ENCODE measurements around the gene DNM3.

The DNM3 gene

GRCh38 chr1:171817511-171818265, 23.6 kb upstream of the DNM3 start:
- peak; percentile 23 to 34 for DNase-seq (ENCODE audit: low read depth in 2 of 2)

GRCh38 chr1:171819946-171820345, 21.4 kb upstream of the DNM3 start:
- no peak for DNase-seq (ENCODE audit: low read depth in 2 of 2)

GRCh38 chr1:171826973-171827372, 14.3 kb upstream of the DNM3 start:
- DNase-seq (ENCODE audit: low read depth in 2 of 2) = no peak

- no peak for DNase-seq (ENCODE audit: low read depth in 2 of 2)
Measured at GRCh38 chr1:171828794-171829193, 12.5 kb upstream of the DNM3 start.

- no peak for DNase-seq (ENCODE audit: low read depth in 2 of 2)
Measured at GRCh38 chr1:171833091-171833825, 8.0 kb upstream of the DNM3 start.

GRCh38 chr1:171834821-171835220, 6.5 kb upstream of the DNM3 start:
- no peak for DNase-seq (ENCODE audit: low read depth in 2 of 2)

- DNase-seq (ENCODE audit: low read depth in 2 of 2) = no peak
Measured at GRCh38 chr1:171835891-171836290, 5.4 kb upstream of the DNM3 start.

GRCh38 chr1:171841931-171842761, 848 bp downstream of the DNM3 start:
- DNase-seq (ENCODE audit: low read depth in 2 of 2) = no peak

GRCh38 chr1:171844381-171844780, 3.1 kb downstream of the DNM3 start:
- no peak for DNase-seq (ENCODE audit: low read depth in 2 of 2)

GRCh38 chr1:171845998-171846397, 4.7 kb downstream of the DNM3 start:
- no peak for DNase-seq (ENCODE audit: low read depth in 2 of 2)

GRCh38 chr1:171849245-171849898, 8.1 kb downstream of the DNM3 start:
- no peak for DNase-seq (ENCODE audit: low read depth in 2 of 2)

GRCh38 chr1:171850651-171851350, 9.5 kb downstream of the DNM3 start:
- DNase-seq (ENCODE audit: low read depth in 2 of 2) = no peak

- DNase-seq (ENCODE audit: low read depth in 2 of 2) = no peak
Measured at GRCh38 chr1:171852272-171852671, 11.0 kb downstream of the DNM3 start.

- no peak for DNase-seq (ENCODE audit: low read depth in 2 of 2)
Measured at GRCh38 chr1:171855381-171855780, 14.1 kb downstream of the DNM3 start.

GRCh38 chr1:171858696-171859095, 17.4 kb downstream of the DNM3 start:
- DNase-seq (ENCODE audit: low read depth in 2 of 2) = no peak

- DNase-seq (ENCODE audit: low read depth in 2 of 2) = no peak
Measured at GRCh38 chr1:171860696-171861095, 19.4 kb downstream of the DNM3 start.

- no peak for DNase-seq (ENCODE audit: low read depth in 2 of 2)
Measured at GRCh38 chr1:171863531-171863930, 22.2 kb downstream of the DNM3 start.

GRCh38 chr1:171864308-171864707, 23.0 kb downstream of the DNM3 start:
- no peak for DNase-seq (ENCODE audit: low read depth in 2 of 2)

- DNase-seq (ENCODE audit: low read depth in 2 of 2) = no peak
Measured at GRCh38 chr1:171865106-171865505, 23.8 kb downstream of the DNM3 start.

- DNase-seq (ENCODE audit: low read depth in 2 of 2) = no peak
Measured at GRCh38 chr1:171867236-171867635, 25.9 kb downstream of the DNM3 start.

- DNase-seq (ENCODE audit: low read depth in 2 of 2) = no peak
Measured at GRCh38 chr1:171868217-171868803, 27.0 kb downstream of the DNM3 start.

Data from stimulated activated CD4-positive, alpha-beta T cell treated with anti-CD3 and anti-CD28 coated beads, Interleukin-4, amount 100 ng/mL, for 48 hours (primary cell).